ENCODE measurements around the gene TMEM184B.

DNA sequence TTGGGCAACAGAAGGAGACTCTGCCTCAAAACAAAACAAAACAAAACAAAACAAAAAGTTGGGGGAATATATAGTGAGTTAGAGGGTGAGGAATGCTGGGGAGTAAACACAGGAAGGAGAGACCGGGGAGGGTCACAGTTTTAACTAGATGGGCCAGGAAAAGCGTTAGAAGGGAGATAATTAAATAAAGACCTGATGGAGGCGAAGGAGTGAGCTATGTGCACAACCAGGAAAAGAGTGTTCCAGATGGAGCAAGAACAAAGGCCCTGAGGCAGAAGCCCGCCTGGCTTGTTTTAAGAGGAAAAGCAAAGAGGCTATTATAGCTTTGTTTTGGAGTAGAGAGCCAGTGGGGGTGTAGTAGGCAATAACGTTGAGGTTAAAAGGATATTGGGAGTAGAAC, 86.4 kb downstream of the TMEM184B start:
- TF ChIP-seq, protein P1, sequence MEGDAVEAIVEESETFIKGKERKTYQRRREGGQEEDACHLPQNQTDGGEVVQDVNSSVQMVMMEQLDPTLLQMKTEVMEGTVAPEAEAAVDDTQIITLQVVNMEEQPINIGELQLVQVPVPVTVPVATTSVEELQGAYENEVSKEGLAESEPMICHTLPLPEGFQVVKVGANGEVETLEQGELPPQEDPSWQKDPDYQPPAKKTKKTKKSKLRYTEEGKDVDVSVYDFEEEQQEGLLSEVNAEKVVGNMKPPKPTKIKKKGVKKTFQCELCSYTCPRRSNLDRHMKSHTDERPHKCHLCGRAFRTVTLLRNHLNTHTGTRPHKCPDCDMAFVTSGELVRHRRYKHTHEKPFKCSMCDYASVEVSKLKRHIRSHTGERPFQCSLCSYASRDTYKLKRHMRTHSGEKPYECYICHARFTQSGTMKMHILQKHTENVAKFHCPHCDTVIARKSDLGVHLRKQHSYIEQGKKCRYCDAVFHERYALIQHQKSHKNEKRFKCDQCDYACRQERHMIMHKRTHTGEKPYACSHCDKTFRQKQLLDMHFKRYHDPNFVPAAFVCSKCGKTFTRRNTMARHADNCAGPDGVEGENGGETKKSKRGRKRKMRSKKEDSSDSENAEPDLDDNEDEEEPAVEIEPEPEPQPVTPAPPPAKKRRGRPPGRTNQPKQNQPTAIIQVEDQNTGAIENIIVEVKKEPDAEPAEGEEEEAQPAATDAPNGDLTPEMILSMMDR (IDR thresholded peaks at IDR 0.05): no peak
- TF ChIP-seq POLR2AphosphoS5 (IDR thresholded peaks at IDR 0.05) (no peak), POLR2A (IDR thresholded peaks at IDR 0.05) (no peak)

Data from prostate gland (tissue), 2 donors.